Liver (tissue), 9 donors: ENCODE results near the gene DMWD. TPM values are rescaled to one million over a fixed set of nuclear protein-coding genes. Genes with fewer than 3 reads are reported as not detected.

Source experiments
- DNase-seq: peaks from one replicate; pipeline ENCODE4 v3.0.0-alpha.2; 2017; ENCODE audit warnings: low spot score
- H3K27ac ChIP-seq, 2 donors: one replicate each; pipeline ENCODE4 v1.7.0; 2013; ENCODE audit warnings: inconsistent platforms in 2 of 2, low read length in 2 of 2, control low read depth in 1 of 2, low read depth in 1 of 2, mild to moderate bottlenecking in 1 of 2
- H3K27me3 ChIP-seq, 4 donors: one replicate each; pipeline versions ENCODE4 v1.6.1 to v1.7.0; 2013; ENCODE audit warnings: low read length in 3 of 4, inconsistent platforms in 1 of 4, mild to moderate bottlenecking in 1 of 4, moderate library complexity in 1 of 4; ENCODE audit not compliant: control insufficient read depth in 4 of 4, insufficient read depth in 4 of 4
- H3K36me3 ChIP-seq, 4 donors: one replicate each; pipeline versions ENCODE4 v1.6.1 to v1.7.0; 2013; ENCODE audit warnings: low read length in 3 of 4, mild to moderate bottlenecking in 3 of 4, low read depth in 1 of 4, moderate library complexity in 1 of 4; ENCODE audit not compliant: control insufficient read depth in 4 of 4, insufficient read depth in 3 of 4
- H3K4me1 ChIP-seq, 4 donors: one replicate each; pipeline versions ENCODE4 v1.6.1 to v1.7.0; 2013; ENCODE audit warnings: low read length in 3 of 4, mild to moderate bottlenecking in 3 of 4, moderate library complexity in 1 of 4; ENCODE audit not compliant: control insufficient read depth in 4 of 4, insufficient read depth in 4 of 4
- H3K4me3 ChIP-seq, 3 donors: one replicate each; pipeline versions ENCODE4 v1.6.1 to v1.7.0; 2013; ENCODE audit warnings: low read length in 3 of 3, control low read depth in 1 of 3, low read depth in 1 of 3, mild to moderate bottlenecking in 1 of 3
- H3K9ac ChIP-seq, 2 donors: one replicate each; pipeline ENCODE4 v1.7.0; 2013; ENCODE audit warnings: low read length in 2 of 2, mild to moderate bottlenecking in 2 of 2, moderate library complexity in 2 of 2, control low read depth in 1 of 2, low read depth in 1 of 2
- H3K9me3 ChIP-seq, 4 donors: one replicate each; pipeline versions ENCODE4 v1.6.1 to v1.7.0; 2013; ENCODE audit warnings: low read length in 3 of 4; ENCODE audit not compliant: control insufficient read depth in 4 of 4
- ATF3 ChIP-seq: IDR thresholded peaks from 2 replicates; pipeline ENCODE4 v1.6.1; 2016; ENCODE audit warnings: antibody characterized with exemption
- CTCF ChIP-seq: fragments of 150-350 bp; IDR thresholded peaks from 2 replicates; pipeline ENCODE4 v1.5.1; 2017; ENCODE audit warnings: improper control_type of control experiment, low read depth, low read length; ENCODE audit not compliant: missing input control
- EGR1 ChIP-seq, 2 donors: IDR thresholded peaks; 2 replicates each; pipeline ENCODE4 v1.6.1; 2016 to 2018; ENCODE audit warnings: antibody characterized with exemption in 2 of 2, low read depth in 2 of 2
- FOXA1 ChIP-seq: IDR thresholded peaks from 2 replicates; pipeline ENCODE4 v1.6.1; 2016; ENCODE audit warnings: antibody characterized with exemption
- FOXA2 ChIP-seq: IDR thresholded peaks from 2 replicates; pipeline ENCODE4 v1.6.1; 2016; ENCODE audit warnings: antibody characterized with exemption
- GABPA ChIP-seq, 2 donors: IDR thresholded peaks in 1 of 2; conservative IDR thresholded peaks in 1 of 2; 2 replicates each; pipeline ENCODE4 v1.6.1; 2016; ENCODE audit warnings: antibody characterized with exemption in 2 of 2, mild to moderate bottlenecking in 1 of 2, moderate library complexity in 1 of 2
- HNF4A ChIP-seq, 2 donors: conservative IDR thresholded peaks; 2 replicates each; pipeline ENCODE4 v1.6.1; 2016; ENCODE audit warnings: antibody characterized with exemption in 2 of 2, mild to moderate bottlenecking in 2 of 2
- HNF4G ChIP-seq: IDR thresholded peaks from 2 replicates; pipeline ENCODE4 v1.6.1; 2016; ENCODE audit warnings: antibody characterized with exemption
- JUND ChIP-seq, 2 donors: IDR thresholded peaks; 2 replicates each; pipeline ENCODE4 v1.6.1; 2016; ENCODE audit warnings: antibody characterized with exemption in 2 of 2
- MAX ChIP-seq: IDR thresholded peaks from 2 replicates; pipeline ENCODE4 v1.6.1; 2016; ENCODE audit warnings: antibody characterized with exemption
- NR2F2 ChIP-seq: IDR thresholded peaks from 2 replicates; pipeline ENCODE4 v1.6.1; 2016; ENCODE audit warnings: antibody characterized with exemption
- RAD21 ChIP-seq, 2 donors: IDR thresholded peaks; 2 replicates each; pipeline ENCODE4 v1.6.1; 2016; ENCODE audit warnings: antibody characterized with exemption in 2 of 2, mild to moderate bottlenecking in 2 of 2
- REST ChIP-seq: IDR thresholded peaks from 2 replicates; pipeline ENCODE4 v1.6.1; 2016; ENCODE audit warnings: antibody characterized with exemption, mild to moderate bottlenecking
- RXRA ChIP-seq, 2 donors: IDR thresholded peaks; 2 replicates each; pipeline ENCODE4 v1.6.1; 2017 to 2018; ENCODE audit warnings: antibody characterized with exemption in 2 of 2, mild to moderate bottlenecking in 1 of 2
- SP1 ChIP-seq: IDR thresholded peaks from 2 replicates; pipeline ENCODE4 v1.6.1; 2018; ENCODE audit warnings: antibody characterized with exemption, mild to moderate bottlenecking
- TAF1 ChIP-seq: conservative IDR thresholded peaks from 2 replicates; pipeline ENCODE4 v1.6.1; 2016; ENCODE audit warnings: antibody characterized with exemption, mild to moderate bottlenecking
- YY1 ChIP-seq: IDR thresholded peaks from 2 replicates; pipeline ENCODE4 v1.6.1; 2016; ENCODE audit warnings: antibody characterized with exemption, mild to moderate bottlenecking
- ZBTB33 ChIP-seq: IDR thresholded peaks from 2 replicates; pipeline ENCODE4 v1.6.1; 2016; ENCODE audit warnings: antibody characterized with exemption
- WGBS: extraction: QIAGEN DNeasy Blood & Tissue Kit; methylation state at CpG from one replicate; pipeline ENCODE4 v1.1.7; 2013; 5-methylcytosine and 5-hydroxymethylcytosine counted together
- polyA plus RNA-seq, 2 donors: library from polyadenylated mRNA; stranded (reverse) in 1 of 2; unstranded in 1 of 2; fragments of 200-250 nt in 1 of 2; fragments of >200 nt in 1 of 2; fragmentation: Nextera tagmentation in 1 of 2; extraction: Ambion mirVana in 1 of 2; gene quantifications; one replicate each; pipeline versions ENCODE4 v1.2.1 to v1.2.3, GENCODE V29; 2013 to 2015
- total RNA-seq, 2 donors: library from RNA; depleted of rRNA; stranded (reverse); fragments of >200 nt; gene quantifications; one replicate each; pipeline ENCODE4 v1.2.3, GENCODE V29; 2014
- donor health status: healthy.
- donor health status: healthy.
- donor health status: healthy.
- donor health status: healthy.
- donor health status: healthy.

Gene DMWD
- total and polyA plus RNA-seq, 4 donors: 3.7 to 14.6 (median 8.9) TPM

GRCh38 chr19:45770192-45771101 is 22.2 kb downstream of the DMWD start:
- WGBS: 1% methylated on average over 79 of the region's 79 CpGs
- peak overlapping the region; percentile 38 to 53 for H3K9ac ChIP-seq

More at GRCh38 chr19:45770192-45771101, 22.2 kb downstream of the DMWD start:
- Histone ChIP-seq H3K36me3 (no peaks in the 10 kb centered on the region), H3K9me3 (no peaks in the 10 kb centered on the region), H3K4me1 (peaks cover 9 to 66% (median 29%) of the 10 kb centered on the region in 4 donors), H3K27ac (peak overlapping the region; percentile 86 to 92), H3K27me3 (no peaks in the 10 kb centered on the region), H3K4me3 (peak overlapping the region; percentile 61 to 64 (median 62))
- DNase-seq: peak; percentile 95
- no peak for TF ChIP-seq YY1
- TF ChIP-seq EGR1 (IDR thresholded peaks at IDR 0.05; ENCODE audit: low read depth in 2 of 2): peak; percentile 76 to 82
- TF ChIP-seq FOXA1: peak; percentile 37
- TF ChIP-seq ZBTB33: no peak
- TF ChIP-seq HNF4G: no peak
- peak; percentile 49 for TF ChIP-seq FOXA2
- no peak for TF ChIP-seq TAF1
- TF ChIP-seq RAD21 (IDR thresholded peaks at IDR 0.05): peak; percentile 77 to 81
- peak in 1 of 2 donors; percentile 53 for TF ChIP-seq RXRA (IDR thresholded peaks at IDR 0.05)
- TF ChIP-seq REST: peak; percentile 42
- TF ChIP-seq MAX: no peak
- TF ChIP-seq SP1: peak; percentile 93
- peak; percentile 31 to 33 for TF ChIP-seq HNF4A (conservative IDR thresholded peaks at IDR 0.05)
- TF ChIP-seq GABPA (IDR thresholded peaks at IDR 0.05 in 1 of 2, conservative IDR thresholded peaks at IDR 0.05 in 1 of 2): peak in 1 of 2 donors; percentile 32
- no peak for TF ChIP-seq ATF3
- peak; percentile 81 for TF ChIP-seq CTCF
- TF ChIP-seq JUND (IDR thresholded peaks at IDR 0.05): no peak
- TF ChIP-seq NR2F2: no peak
